Mucosa of rectum (tissue), 2 donors: ENCODE data around the gene NHERF2.

Source experiments
- H3K27ac ChIP-seq, 2 donors: one replicate each; pipeline ENCODE4 v1.7.0; 2013; ENCODE audit warnings: inconsistent platforms in 2 of 2, low read depth in 2 of 2, low read length in 2 of 2
- H3K27me3 ChIP-seq, 2 donors: one replicate each; pipeline ENCODE4 v1.7.0; 2013; ENCODE audit warnings: low read length in 2 of 2; ENCODE audit not compliant: control insufficient read depth in 2 of 2, insufficient read depth in 2 of 2
- H3K36me3 ChIP-seq, 2 donors: one replicate each; pipeline ENCODE4 v1.7.0; 2013; ENCODE audit warnings: low read length in 2 of 2; ENCODE audit not compliant: control insufficient read depth in 2 of 2, insufficient read depth in 2 of 2
- H3K4me1 ChIP-seq, 2 donors: one replicate each; pipeline ENCODE4 v1.7.0; 2013; ENCODE audit warnings: low read length in 2 of 2, mild to moderate bottlenecking in 1 of 2; ENCODE audit not compliant: control insufficient read depth in 2 of 2, insufficient read depth in 2 of 2
- H3K4me3 ChIP-seq, 2 donors: one replicate each; pipeline ENCODE4 v1.7.0; 2013; ENCODE audit warnings: low read length in 2 of 2
- H3K9ac ChIP-seq, 2 donors: one replicate each; pipeline ENCODE4 v1.7.0; 2013; ENCODE audit warnings: low read length in 2 of 2, low read depth in 1 of 2, mild to moderate bottlenecking in 1 of 2
- H3K9me3 ChIP-seq, 2 donors: one replicate each; pipeline ENCODE4 v1.7.0; 2013; ENCODE audit warnings: low read length in 2 of 2; ENCODE audit not compliant: control insufficient read depth in 2 of 2
- donor health status: healthy.
- donor health status: Normal muscosa, but diverticular disease.

The NHERF2 gene

DNA sequence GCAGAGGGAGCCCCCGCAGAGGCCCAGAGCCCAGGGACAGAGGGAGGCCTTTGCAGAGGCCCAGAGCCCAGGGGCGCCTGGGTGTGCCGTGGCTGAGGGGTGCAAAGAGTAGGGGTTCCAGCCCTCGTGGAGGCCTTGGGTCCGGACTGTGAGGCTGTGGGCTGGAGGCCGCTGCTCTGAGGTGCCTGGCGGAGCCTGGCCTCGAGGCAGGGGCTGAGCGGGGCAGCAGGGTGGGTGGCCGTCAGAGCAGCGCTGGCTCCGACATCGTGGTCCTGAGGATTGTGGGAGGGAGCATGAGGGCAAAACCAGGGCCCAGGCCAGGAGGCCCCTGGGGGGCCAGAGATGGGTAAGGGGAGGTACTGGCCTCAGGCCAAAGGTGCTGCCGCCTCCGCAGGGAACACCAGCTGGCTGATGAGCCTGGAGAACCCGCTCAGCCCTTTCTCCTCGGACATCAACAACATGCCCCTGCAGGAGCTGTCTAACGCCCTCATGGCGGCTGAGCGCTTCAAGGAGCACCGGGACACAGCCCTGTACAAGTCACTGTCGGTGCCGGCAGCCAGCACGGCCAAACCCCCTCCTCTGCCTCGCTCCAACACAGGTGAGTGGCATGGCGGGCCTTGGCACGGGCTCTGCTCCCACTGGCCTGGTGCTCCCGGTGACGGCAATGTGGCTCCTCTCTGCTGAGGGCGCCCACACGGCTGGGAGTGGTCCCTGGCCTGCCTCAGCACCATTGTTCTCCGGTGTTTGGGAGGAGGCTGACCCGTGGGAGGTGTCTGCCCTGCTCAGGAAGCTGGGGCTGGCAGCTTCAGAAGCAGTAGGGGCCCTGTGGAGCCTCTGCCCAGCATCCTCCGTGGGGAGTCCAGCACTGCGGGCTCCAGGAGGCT lies 54.7 kb downstream of the NHERF2 start:
- Histone ChIP-seq H3K9ac (no peak overlapping the region), H3K9me3 (no peaks in the 10 kb centered on the region), H3K27ac (peak overlapping the region; percentile 9 to 13), H3K4me3 (no peak overlapping the region), H3K4me1 (peaks cover 10 to 15% of the 10 kb centered on the region in 2 donors), H3K36me3 (peaks cover 42 to 57% of the 10 kb centered on the region in 2 donors), H3K27me3 (no peaks in the 10 kb centered on the region)

- Histone ChIP-seq H3K27me3 (no peaks in the 10 kb centered on the region), H3K9me3 (no peaks in the 10 kb centered on the region), H3K36me3 (peaks cover 48 to 65% of the 10 kb centered on the region in 2 donors), H3K4me3 (peak overlapping the region in 1 of 2 donors; percentile 10), H3K27ac (peak overlapping the region; percentile 28 to 48), H3K9ac (peak overlapping the region in 1 of 2 donors; percentile 39), H3K4me1 (peaks cover 10 to 15% of the 10 kb centered on the region in 2 donors)
Measured at GRCh38 chr16:2082171-2082982, 55.7 kb downstream of the NHERF2 start.

DNA sequence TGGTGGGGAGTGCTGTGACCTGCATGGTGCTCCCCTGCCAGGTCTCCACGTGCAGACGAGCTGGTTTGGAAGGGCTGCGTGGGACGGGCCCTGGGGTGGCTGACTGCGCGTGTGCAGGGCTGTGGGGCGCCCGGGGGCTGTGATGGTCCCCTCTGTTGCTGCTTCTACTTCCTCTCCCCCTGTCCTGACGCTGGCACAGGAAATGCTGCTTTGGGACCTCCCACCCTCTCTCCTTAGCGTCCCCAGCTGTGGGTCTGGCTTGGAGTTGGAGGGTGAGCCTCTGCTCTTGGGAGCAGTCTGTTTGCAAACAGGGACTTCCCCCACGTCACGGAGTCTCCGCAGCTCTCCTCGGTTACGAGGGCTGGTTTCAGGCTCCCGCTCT lies 56.3 kb downstream of the NHERF2 start:
- Histone ChIP-seq H3K27me3 (no peaks in the 10 kb centered on the region), H3K4me1 (peaks cover 10 to 17% of the 10 kb centered on the region in 2 donors), H3K36me3 (peaks cover 51 to 64% of the 10 kb centered on the region in 2 donors), H3K4me3 (peak overlapping the region in 1 of 2 donors; percentile 10), H3K9me3 (no peaks in the 10 kb centered on the region), H3K9ac (peak overlapping the region in 1 of 2 donors; percentile 39), H3K27ac (peak overlapping the region in 1 of 2 donors; percentile 48)

DNA sequence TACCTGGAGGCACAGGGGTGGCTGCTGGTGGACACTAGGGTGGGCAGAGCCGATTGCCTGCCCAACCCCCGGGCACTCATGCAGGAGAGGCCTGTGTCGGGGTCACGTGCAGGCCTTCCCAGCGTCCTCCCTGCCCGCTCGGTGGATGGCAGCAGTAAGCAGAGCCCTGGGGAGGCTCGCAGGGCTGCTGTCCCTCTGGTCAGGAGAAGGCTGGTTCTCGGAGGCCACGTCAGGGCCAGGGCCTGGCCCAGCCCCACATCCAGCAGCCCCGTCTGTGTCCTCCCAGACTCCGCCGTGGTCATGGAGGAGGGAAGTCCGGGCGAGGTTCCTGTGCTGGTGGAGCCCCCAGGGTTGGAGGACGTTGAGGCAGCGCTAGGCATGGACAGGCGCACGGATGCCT lies 56.7 kb downstream of the NHERF2 start:
- peaks cover 10 to 18% of the 10 kb centered on the region in 2 donors for H3K4me1 ChIP-seq
- H3K9ac ChIP-seq, result no peak overlapping the region
- no peaks in the 10 kb centered on the region for H3K27me3 ChIP-seq
- peaks cover 56 to 65% of the 10 kb centered on the region in 2 donors for H3K36me3 ChIP-seq
- no peaks in the 10 kb centered on the region for H3K9me3 ChIP-seq
- no peak overlapping the region for H3K27ac ChIP-seq
- no peak overlapping the region for H3K4me3 ChIP-seq

DNA sequence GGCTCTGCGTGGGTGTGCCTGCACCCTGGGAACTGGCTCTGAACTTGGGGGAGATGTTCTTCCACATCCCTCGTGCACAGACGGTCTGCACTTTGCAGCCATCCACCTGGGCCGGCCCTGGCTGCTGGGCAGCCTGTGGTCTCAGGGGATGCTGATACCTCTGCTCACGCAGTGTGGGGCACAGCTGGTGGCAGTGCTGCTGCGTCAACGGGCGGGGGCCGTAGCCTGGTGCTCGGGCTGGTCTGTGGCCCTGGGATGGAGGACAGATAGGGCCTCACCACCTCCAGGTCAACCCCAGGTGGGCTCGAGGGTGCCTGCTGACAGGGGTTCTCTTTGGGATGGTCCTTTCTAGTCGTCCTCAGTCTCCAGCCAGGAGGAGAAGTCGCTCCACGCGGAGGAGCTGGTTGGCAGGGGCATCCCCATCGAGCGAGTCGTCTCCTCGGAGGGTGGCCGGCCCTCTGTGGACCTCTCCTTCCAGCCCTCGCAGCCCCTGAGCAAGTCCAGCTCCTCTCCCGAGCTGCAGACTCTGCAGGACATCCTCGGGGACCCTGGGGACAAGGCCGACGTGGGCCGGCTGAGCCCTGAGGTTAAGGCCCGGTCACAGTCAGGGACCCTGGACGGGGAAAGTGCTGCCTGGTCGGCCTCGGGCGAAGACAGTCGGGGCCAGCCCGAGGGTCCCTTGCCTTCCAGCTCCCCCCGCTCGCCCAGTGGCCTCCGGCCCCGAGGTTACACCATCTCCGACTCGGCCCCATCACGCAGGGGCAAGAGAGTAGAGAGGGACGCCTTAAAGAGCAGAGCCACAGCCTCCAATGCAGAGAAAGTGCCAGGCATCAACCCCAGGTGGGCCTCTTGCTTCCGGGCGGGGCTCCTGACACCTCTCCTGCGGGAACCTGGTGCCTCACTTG lies 57.4 kb downstream of the NHERF2 start:
- H3K36me3 ChIP-seq, result peaks cover 57 to 62% of the 10 kb centered on the region in 2 donors
- no peaks in the 10 kb centered on the region for H3K27me3 ChIP-seq
- H3K27ac ChIP-seq, result no peak overlapping the region
- H3K9ac ChIP-seq, result no peak overlapping the region
- H3K9me3 ChIP-seq, result no peaks in the 10 kb centered on the region
- H3K4me3 ChIP-seq, result no peak overlapping the region
- peaks cover 10 to 18% of the 10 kb centered on the region in 2 donors for H3K4me1 ChIP-seq

DNA sequence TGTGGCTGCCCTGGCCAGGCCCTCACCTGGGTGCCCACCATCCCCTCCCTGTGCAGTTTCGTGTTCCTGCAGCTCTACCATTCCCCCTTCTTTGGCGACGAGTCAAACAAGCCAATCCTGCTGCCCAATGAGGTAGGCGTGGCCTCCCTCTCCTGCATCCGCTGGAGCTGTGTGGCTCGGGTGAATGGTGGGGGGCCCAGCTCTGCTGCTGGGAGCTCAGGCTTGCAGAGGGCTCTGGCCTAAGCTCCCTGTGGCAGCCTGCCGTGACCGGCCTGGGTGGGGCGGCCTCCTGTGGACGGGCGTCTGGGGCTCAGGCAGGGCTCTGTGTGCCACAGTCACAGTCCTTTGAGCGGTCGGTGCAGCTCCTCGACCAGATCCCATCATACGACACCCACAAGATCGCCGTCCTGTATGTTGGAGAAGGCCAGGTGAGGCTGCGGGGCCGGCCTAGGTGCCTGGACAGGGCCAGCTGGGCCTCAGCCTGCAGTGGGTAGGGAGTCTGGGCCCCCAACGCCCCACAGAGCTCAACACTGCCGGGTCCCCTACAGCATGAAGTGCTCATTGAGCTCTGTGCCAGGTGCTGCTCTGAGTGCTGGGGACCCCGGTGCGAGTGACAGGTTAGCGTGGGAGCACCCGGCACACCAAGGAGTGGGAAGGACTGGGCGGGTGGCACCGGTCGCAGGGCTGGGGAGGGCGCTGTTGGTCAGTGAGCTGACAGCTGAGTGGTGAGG lies 58.4 kb downstream of the NHERF2 start:
- Histone ChIP-seq H3K9me3 (no peaks in the 10 kb centered on the region), H3K27ac (no peak overlapping the region), H3K9ac (no peak overlapping the region), H3K4me1 (peaks cover 10 to 22% of the 10 kb centered on the region in 2 donors), H3K36me3 (peaks cover 53 to 54% of the 10 kb centered on the region in 2 donors), H3K27me3 (no peaks in the 10 kb centered on the region), H3K4me3 (no peak overlapping the region)

- Histone ChIP-seq H3K4me1 (peaks cover 15 to 28% of the 10 kb centered on the region in 2 donors), H3K9me3 (no peaks in the 10 kb centered on the region), H3K27ac (no peak overlapping the region), H3K36me3 (peaks cover 51 to 56% of the 10 kb centered on the region in 2 donors), H3K9ac (no peak overlapping the region), H3K27me3 (no peaks in the 10 kb centered on the region), H3K4me3 (no peak overlapping the region)
Measured at GRCh38 chr16:2085669-2086068, 59.0 kb downstream of the NHERF2 start.

GRCh38 chr16:2086106-2086742 lies 59.5 kb downstream of the NHERF2 start:
- H3K9me3 ChIP-seq, result no peaks in the 10 kb centered on the region
- no peak overlapping the region for H3K4me3 ChIP-seq
- no peak overlapping the region for H3K9ac ChIP-seq
- H3K4me1 ChIP-seq, result peaks cover 15 to 28% of the 10 kb centered on the region in 2 donors
- H3K27me3 ChIP-seq, result no peaks in the 10 kb centered on the region
- H3K27ac ChIP-seq, result no peak overlapping the region
- H3K36me3 ChIP-seq, result peaks cover 48 to 50% of the 10 kb centered on the region in 2 donors
